HepG2 (cell line): ENCODE data around the gene TBATA. TPM values are rescaled to one million over a fixed set of nuclear protein-coding genes. Genes with fewer than 3 reads are reported as not detected.

ENCODE experiments used
- HOXD1 ChIP-seq: sonication (generic); formaldehyde crosslinking; IDR thresholded peaks from 2 replicates; pipeline ENCODE4 v1.5.0; 2020; ENCODE audit warnings: missing genetic modification reagents
- KDM3A ChIP-seq: IDR thresholded peaks from 2 replicates; pipeline ENCODE4 v1.6.1; 2018; ENCODE audit warnings: low read depth, missing compliant biosample characterization
- KDM5B ChIP-seq: sonication (generic); formaldehyde crosslinking; IDR thresholded peaks from 2 replicates; pipeline ENCODE4 v1.4.0; 2020; ENCODE audit warnings: missing genetic modification reagents, mild to moderate bottlenecking, borderline replicate concordance
- NFE2L2 ChIP-seq: fragments of 150-350 bp; IDR thresholded peaks from 2 replicates; pipeline ENCODE4 v1.6.1; 2014; ENCODE audit warnings: low read length
- PITX1 ChIP-seq: sonication (generic); formaldehyde crosslinking; IDR thresholded peaks from 2 replicates; pipeline ENCODE4 v1.5.1; 2020; ENCODE audit warnings: mild to moderate bottlenecking, missing genetic modification reagents
- RAD51 ChIP-seq: fragments of 450-650 bp; IDR thresholded peaks from 2 replicates; pipeline ENCODE4 v1.6.1; 2016; ENCODE audit warnings: borderline replicate concordance
- RBFOX2 ChIP-seq: fragments of 200-400 bp; formaldehyde crosslinking; IDR thresholded peaks from 2 replicates; pipeline ENCODE4 v1.6.1; 2017; ENCODE audit warnings: low read depth, mild to moderate bottlenecking, low read length
- REST ChIP-seq, 2 experiments: IDR thresholded peaks; 2 replicates each; pipeline ENCODE4 v1.6.1; 2011 to 2012; ENCODE audit warnings: low read length in 2 of 2, borderline replicate concordance in 1 of 2, low read depth in 1 of 2, mild to moderate bottlenecking in 1 of 2, moderate library complexity in 1 of 2
- RNF2 ChIP-seq: fragments of 450-650 bp; conservative IDR thresholded peaks from 2 replicates; pipeline ENCODE4 v1.6.1; 2016; ENCODE audit warnings: low read depth
- TCF12 ChIP-seq, 2 experiments: fragments of 450-650 bp in 1 of 2; sonication (generic) in 1 of 2; formaldehyde crosslinking in 1 of 2; IDR thresholded peaks; 2 replicates each; pipeline versions ENCODE4 v1.6.1 to v1.8.0; 2017 to 2022; ENCODE audit warnings: antibody characterized with exemption in 1 of 2, mild to moderate bottlenecking in 1 of 2, missing genetic modification reagents in 1 of 2, moderate library complexity in 1 of 2
- THYN1 ChIP-seq: sonication (generic); formaldehyde crosslinking; IDR thresholded peaks from 2 replicates; pipeline ENCODE4 v1.8.1; 2023; ENCODE audit warnings: low read depth, mild to moderate bottlenecking, moderate library complexity, missing genetic modification reagents, borderline replicate concordance
- ZMAT5 ChIP-seq: sonication (generic); formaldehyde crosslinking; IDR thresholded peaks from 2 replicates; pipeline ENCODE4 v1.5.0; 2020; ENCODE audit warnings: mild to moderate bottlenecking, low read depth, missing genetic modification reagents, borderline replicate concordance
- ZNF235 ChIP-seq: sonication (generic); formaldehyde crosslinking; IDR thresholded peaks from 2 replicates; pipeline ENCODE4 v1.8.1; 2023; ENCODE audit warnings: mild to moderate bottlenecking, missing genetic modification reagents, borderline replicate concordance
- ZNF577 ChIP-seq: sonication (generic); formaldehyde crosslinking; IDR thresholded peaks from 2 replicates; pipeline ENCODE4 v1.4.0; 2020; ENCODE audit warnings: mild to moderate bottlenecking, low read depth, missing genetic modification reagents, borderline replicate concordance
- ZNF678 ChIP-seq: sonication (generic); formaldehyde crosslinking; IDR thresholded peaks from 2 replicates; pipeline ENCODE4 v1.4.0; 2020; ENCODE audit warnings: mild to moderate bottlenecking, missing genetic modification reagents
- polyA plus RNA-seq, 8 experiments: library from polyadenylated mRNA; depleted of rRNA in 3 of 8; stranded (reverse) in 7 of 8; unstranded in 1 of 8; fragments of >200 nt; fragmentation: Illumina TruSeq in 4 of 8; extraction: Trizol in 4 of 8; gene quantifications; 2 replicates each; pipeline versions ENCODE4 v1.2.1 to v1.2.3, GENCODE V29; 2011 to 2016; ENCODE audit warnings: low read depth in 4 of 8, missing spikeins in 1 of 8, mixed read lengths in 1 of 8; ENCODE audit not compliant: insufficient read depth in 1 of 8
- total RNA-seq, 5 experiments: library from RNA; depleted of rRNA; stranded (reverse); fragments of >200 nt; fragmentation: Illumina TruSeq; extraction: Trizol; gene quantifications; 2 replicates each; pipeline ENCODE4 v1.2.3, GENCODE V29; 2016; ENCODE audit warnings: low read depth in 1 of 5

The TBATA gene
- total and polyA plus RNA-seq, 2 of the 13 experiments (the other 11 are each of a cell fraction or from before 2014, with no cell fraction given) = not detected

- TF ChIP-seq RBFOX2 (peak; percentile 85), ZMAT5 (no peak), ZNF577 (CRISPR knock-in tag) (no peak), KDM5B (CRISPR knock-in tag) (peak; percentile 51; the same call in 1 of the 2 replicates), TCF12 (IDR thresholded peaks at IDR 0.05) (no peak), TCF12 (CRISPR knock-in tag; IDR thresholded peaks at IDR 0.05) (no peak), ZNF235 (CRISPR knock-in tag) (no peak), THYN1 (CRISPR knock-in tag) (no peak), RAD51 (no peak), RNF2 (0 out of 2 replicates have a peak, but pooled peaks have one; percentile 24), ZNF678 (no peak), KDM3A (no peak), REST (IDR thresholded peaks at IDR 0.05; ENCODE audit: borderline replicate concordance in 1 of 2, low read depth in 1 of 2, low read length in 2 of 2) (no peak), NFE2L2 (no peak), HOXD1 (no peak), PITX1 (no peak)
Measured at GRCh38 chr10:70815504-70816219, 30.5 kb upstream of the TBATA start, which contains the start of gene SGPL1 (continued).
